Adipose tissue (tissue), 3 donors: ENCODE measurements around the gene SMARCA2. TPM values are rescaled to one million over a fixed set of nuclear protein-coding genes. Genes with fewer than 3 reads are reported as not detected.

Experiments used
- H3K27ac ChIP-seq: one replicate; pipeline ENCODE4 v1.5.1; 2013; ENCODE audit warnings: low read depth, low read length
- WGBS, 3 donors: extraction: QIAGEN DNeasy Blood & Tissue Kit; methylation state at CpG; one replicate each; pipeline ENCODE4 v1.1.7; 2013; 5-methylcytosine and 5-hydroxymethylcytosine counted together
- polyA plus RNA-seq, 3 donors: library from polyadenylated mRNA; stranded (reverse); fragments of 200-250 nt; gene quantifications; one replicate each; pipeline ENCODE4 v1.2.3, GENCODE V29; 2013
- donor health status: healthy with polysubstance abuse.
- donor health status: Bipolar disorder and iron deficiency.
- donor health status: healthy.

The SMARCA2 gene
- polyA plus RNA-seq, 3 donors, result 27.0 to 150 (median 36.2) TPM

- no peak overlapping the region for H3K27ac ChIP-seq
- 54 to 87% (median 86%) methylated on average over 8 of the region's 8 CpGs for WGBS, 3 donors
These were observed 51.4 kb downstream of the SMARCA2 start for GRCh38 chr9:2066312-2067273.

DNA sequence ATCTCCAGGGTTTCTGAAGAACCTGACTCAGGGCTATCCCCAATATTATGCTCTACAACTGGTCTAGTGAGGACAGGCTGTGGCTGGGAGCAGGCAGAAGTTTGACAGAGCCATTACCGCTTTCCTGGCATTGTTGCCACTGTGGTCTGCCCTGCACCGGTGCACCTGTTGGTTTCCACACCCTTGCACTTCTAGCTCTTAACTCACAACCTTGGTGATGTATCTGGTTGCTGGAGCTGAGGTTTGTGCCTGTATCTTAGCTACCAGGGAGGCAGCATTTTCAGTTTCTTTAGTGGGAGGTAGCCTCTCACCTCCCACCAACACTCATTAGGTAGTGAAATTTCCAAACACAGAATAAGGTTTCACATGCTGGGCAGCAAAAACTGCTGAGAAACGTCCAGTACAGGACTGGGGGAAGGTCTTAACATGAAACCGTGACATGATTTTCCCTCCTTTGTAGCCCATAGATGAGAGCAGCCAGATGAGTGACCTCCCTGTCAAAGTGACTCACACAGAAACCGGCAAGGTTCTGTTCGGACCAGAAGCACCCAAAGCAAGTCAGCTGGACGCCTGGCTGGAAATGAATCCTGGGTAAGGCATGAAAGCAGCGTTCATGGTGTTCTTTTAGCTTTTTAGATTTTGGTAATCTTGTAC lies 57.7 kb downstream of the SMARCA2 start:
- 84 to 92% (median 90%) methylated on average over 8 of the region's 8 CpGs for WGBS, 3 donors
- H3K27ac ChIP-seq, result no peak overlapping the region

DNA sequence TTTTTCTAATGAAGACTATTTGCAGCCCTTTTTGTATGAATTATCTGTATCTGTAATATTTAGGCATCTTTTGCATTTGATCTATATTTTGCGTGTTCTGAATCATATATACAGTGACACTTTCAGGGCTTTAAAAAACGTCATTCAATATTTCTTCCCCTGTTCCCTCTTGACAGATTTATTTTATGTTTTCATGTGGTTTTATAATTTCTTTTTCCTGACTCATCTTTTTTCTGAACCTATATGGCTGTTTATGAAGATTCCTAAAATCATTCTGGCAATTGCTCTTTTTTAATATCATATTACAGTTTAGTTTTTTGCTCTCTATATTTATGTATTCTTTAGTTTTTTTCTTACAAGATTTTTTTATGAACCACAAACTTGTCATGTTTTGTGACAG lies 67.6 kb downstream of the SMARCA2 start:
- no peak overlapping the region for H3K27ac ChIP-seq
- 80 to 86% (median 83%) methylated on average over 2 of the region's 2 CpGs for WGBS, 3 donors

GRCh38 chr9:2083479-2083878 lies 68.3 kb downstream of the SMARCA2 start:
- WGBS, 3 donors, result 87 to 92% (median 91%) methylated on average over 6 of the region's 6 CpGs
- H3K27ac ChIP-seq, result no peak overlapping the region

GRCh38 chr9:2085716-2086115 lies 70.6 kb downstream of the SMARCA2 start:
- WGBS, 3 donors, result 38 to 77% (median 50%) methylated on average over 6 of the region's 6 CpGs
- no peak overlapping the region for H3K27ac ChIP-seq

DNA sequence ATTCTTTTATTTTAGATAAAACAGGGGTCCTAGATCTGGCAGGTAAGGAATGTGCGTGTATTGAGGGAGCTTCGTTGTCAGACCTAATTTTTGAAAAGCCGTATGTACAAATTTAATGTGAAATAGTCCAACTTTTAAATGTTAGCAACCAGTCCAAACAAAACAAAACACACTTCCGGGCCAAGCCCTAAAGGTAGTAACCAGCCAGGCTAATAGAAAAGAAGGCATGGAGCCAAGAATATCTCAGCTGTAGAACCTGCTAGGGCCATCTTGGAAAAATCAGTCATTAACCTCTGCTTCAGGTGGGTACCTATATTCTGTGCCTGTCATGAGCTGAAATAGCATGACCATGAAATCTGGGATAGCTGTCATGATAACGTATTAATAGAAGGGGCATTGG lies 71.0 kb downstream of the SMARCA2 start:
- WGBS, 3 donors, result 65 to 81% (median 80%) methylated on average over 5 of the region's 5 CpGs
- H3K27ac ChIP-seq, result no peak overlapping the region

GRCh38 chr9:2086971-2087370 lies 71.8 kb downstream of the SMARCA2 start:
- WGBS, 3 donors, result 85 to 93% (median 91%) methylated on average over 3 of the region's 3 CpGs
- no peak overlapping the region for H3K27ac ChIP-seq

- H3K27ac ChIP-seq, result no peak overlapping the region
- WGBS, 3 donors, result 74 to 80% (median 78%) methylated on average over 6 of the region's 6 CpGs
These were observed 72.6 kb downstream of the SMARCA2 start for GRCh38 chr9:2087500-2088313.

DNA sequence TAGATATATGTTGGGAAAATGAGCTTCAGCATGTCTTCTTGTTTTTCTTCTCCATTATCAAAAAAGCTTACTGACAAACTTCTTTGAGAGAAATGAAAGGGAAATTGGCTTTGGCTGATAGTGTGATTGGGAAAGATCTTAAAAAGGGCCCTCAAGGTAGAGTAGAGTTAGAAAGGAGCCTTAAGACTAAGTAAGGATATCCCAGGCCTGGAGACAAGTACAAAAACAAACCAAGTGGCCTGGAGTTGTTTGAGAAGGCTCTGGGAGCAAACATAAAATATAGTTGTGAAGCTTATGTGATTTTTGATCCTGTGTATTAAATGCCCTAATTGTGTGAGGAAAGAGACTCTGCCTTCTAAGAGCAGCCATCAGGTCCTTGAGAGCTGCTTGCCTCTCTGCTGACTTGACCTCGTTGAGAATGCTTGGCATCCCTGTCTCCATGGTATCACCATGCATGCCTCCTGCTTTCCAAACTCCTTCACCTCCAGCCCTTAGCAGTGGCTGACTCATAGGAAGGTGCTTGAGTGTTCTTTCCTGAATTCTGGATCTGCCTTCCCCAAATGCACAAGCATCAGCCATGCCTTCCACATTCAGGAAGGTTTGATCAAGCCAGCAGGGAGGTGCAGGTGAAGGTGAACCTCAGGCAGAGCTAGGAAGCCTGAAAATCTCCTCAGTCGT lies 78.9 kb downstream of the SMARCA2 start:
- 46 to 58% (median 55%) methylated on average over 2 of the region's 2 CpGs for WGBS, 3 donors
- no peak overlapping the region for H3K27ac ChIP-seq

- WGBS, 3 donors, result 79 to 93% (median 80%) methylated on average over 6 of the region's 6 CpGs
These were observed 81.3 kb downstream of the SMARCA2 start for GRCh38 chr9:2096376-2096970.

DNA sequence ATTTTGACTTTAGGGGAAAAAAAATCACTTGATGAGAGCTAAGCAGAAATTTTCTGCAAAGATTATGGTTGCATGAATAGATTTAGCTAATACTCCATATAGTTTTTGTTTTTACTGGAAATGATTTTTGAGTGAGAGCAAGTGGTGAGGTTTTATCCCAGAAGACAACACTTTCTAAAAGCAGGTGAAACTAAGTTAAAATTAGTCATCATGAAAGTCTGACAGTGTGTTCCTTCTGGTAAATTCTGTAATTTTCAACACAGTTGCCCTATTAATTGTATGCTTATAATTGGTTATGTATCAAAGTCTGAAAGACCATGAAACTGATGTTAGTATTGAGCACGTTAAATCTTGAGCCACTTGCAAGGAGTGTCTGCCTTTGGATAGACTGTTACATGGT lies 91.5 kb downstream of the SMARCA2 start:
- H3K27ac ChIP-seq, result no peak overlapping the region
- WGBS, 3 donors, result 93 to 100% (median 97%) methylated on average over 1 of the region's 1 CpG

More at GRCh38 chr9:2096376-2096970, 81.3 kb downstream of the SMARCA2 start:
- H3K27ac ChIP-seq, result no peak overlapping the region

DNA sequence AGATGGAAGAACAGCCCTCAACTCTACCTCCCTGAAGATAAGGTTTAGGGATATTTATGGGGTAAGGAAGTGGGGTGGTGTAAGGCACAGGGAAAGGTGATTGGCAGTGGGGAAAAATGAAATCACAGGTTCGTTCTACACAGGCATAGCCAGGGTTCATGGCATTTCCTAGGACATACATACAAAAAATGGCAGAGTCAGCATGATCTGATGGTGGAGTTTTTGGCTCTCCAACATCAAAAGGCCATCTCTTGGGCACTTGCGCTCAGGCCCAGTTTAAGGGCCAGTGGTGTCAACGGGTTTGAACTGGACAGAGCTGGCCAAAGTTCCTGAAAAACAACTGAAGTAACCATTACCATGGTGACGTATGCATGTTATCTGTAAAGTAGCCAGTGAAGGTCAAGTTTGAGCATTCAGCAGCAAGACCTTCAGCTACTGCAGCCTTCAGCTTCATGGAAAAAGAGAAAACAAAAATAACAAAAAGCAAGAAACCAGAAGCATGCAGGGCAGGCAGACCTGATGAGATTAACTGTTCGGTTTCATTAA lies 92.8 kb downstream of the SMARCA2 start:
- H3K27ac ChIP-seq, result no peak overlapping the region
- WGBS, 3 donors, result 64 to 87% (median 86%) methylated on average over 5 of the region's 5 CpGs

- H3K27ac ChIP-seq, result no peak overlapping the region
- 64 to 75% (median 73%) methylated on average over 2 of the region's 2 CpGs for WGBS, 3 donors
These were observed 94.0 kb downstream of the SMARCA2 start for GRCh38 chr9:2109069-2109650.

DNA sequence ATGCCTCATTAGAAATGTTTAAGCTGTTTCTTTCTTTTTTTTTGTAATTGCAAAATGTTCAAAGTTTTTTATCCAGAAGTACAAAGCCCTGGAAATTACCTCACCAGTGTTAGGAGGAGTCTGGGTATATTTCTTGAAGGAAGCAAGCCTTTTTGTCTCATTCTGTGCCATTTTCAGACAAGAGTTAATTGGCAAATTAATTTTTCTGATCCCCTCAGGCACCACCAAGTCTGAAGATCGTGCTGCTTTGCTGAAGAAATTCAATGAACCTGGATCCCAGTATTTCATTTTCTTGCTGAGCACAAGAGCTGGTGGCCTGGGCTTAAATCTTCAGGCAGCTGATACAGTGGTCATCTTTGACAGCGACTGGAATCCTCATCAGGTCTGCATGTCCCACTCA lies 94.9 kb downstream of the SMARCA2 start:
- WGBS, 3 donors, result 91 to 96% (median 94%) methylated on average over 2 of the region's 2 CpGs

DNA sequence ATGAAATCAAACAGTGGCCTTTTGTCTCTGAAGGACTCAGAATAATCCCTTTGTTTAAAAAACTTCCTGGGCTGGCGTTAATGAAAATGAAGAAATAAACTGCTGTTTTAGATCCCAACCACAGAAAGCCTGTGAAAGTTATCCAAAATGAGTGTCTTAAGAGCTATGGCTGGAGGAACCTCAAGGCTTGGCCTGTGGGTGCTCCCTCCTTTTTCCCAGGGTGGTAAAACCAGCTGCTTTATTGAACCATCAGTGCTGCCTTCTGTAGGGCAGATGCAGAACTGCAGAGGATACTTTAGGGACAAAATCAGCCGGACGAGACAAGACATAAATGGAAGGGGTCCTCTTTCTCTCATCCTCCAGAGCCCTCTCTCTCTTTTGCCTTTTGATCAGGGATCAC lies 100.9 kb downstream of the SMARCA2 start:
- no peak overlapping the region for H3K27ac ChIP-seq
- WGBS, 3 donors, result 89 to 96% (median 90%) methylated on average over 3 of the region's 3 CpGs

More for the DNA sequence above, 94.9 kb downstream of the SMARCA2 start:
- no peak overlapping the region for H3K27ac ChIP-seq

- no peak overlapping the region for H3K27ac ChIP-seq
- 87 to 93% (median 92%) methylated on average over 6 of the region's 6 CpGs for WGBS, 3 donors
These were observed 102.4 kb downstream of the SMARCA2 start for GRCh38 chr9:2117527-2117926.

- 82 to 85% (median 84%) methylated on average over 9 of the region's 9 CpGs for WGBS, 3 donors
- no peak overlapping the region for H3K27ac ChIP-seq
These were observed 104.4 kb downstream of the SMARCA2 start for GRCh38 chr9:2119566-2119965.
